AG09319 (cell line): ENCODE results near the gene TACC3.

Experiments used
- DNase-seq: peaks from one replicate; pipeline ENCODE4 v3.0.0-alpha.2; 2010; ENCODE audit warnings: low read depth; ENCODE audit errors: extremely low read depth
- TF ChIP-seq, protein P1 (sequence below): IDR thresholded peaks from 2 replicates; pipeline ENCODE4 v1.5.1; 2011; ENCODE audit warnings: low read depth, mild to moderate bottlenecking, inconsistent platforms, low read length, moderate library complexity

Gene TACC3

GRCh38 chr4:1743975-1744374 lies 22.7 kb downstream of the TACC3 start:
- TF ChIP-seq, protein P1, sequence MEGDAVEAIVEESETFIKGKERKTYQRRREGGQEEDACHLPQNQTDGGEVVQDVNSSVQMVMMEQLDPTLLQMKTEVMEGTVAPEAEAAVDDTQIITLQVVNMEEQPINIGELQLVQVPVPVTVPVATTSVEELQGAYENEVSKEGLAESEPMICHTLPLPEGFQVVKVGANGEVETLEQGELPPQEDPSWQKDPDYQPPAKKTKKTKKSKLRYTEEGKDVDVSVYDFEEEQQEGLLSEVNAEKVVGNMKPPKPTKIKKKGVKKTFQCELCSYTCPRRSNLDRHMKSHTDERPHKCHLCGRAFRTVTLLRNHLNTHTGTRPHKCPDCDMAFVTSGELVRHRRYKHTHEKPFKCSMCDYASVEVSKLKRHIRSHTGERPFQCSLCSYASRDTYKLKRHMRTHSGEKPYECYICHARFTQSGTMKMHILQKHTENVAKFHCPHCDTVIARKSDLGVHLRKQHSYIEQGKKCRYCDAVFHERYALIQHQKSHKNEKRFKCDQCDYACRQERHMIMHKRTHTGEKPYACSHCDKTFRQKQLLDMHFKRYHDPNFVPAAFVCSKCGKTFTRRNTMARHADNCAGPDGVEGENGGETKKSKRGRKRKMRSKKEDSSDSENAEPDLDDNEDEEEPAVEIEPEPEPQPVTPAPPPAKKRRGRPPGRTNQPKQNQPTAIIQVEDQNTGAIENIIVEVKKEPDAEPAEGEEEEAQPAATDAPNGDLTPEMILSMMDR, result no peak
- DNase-seq, result no peak

GRCh38 chr4:1744552-1744951 lies 23.2 kb downstream of the TACC3 start:
- TF ChIP-seq, protein P1, result no peak

GRCh38 chr4:1745165-1745564 lies 23.8 kb downstream of the TACC3 start:
- TF ChIP-seq, protein P1, result no peak
- DNase-seq, result no peak

More at GRCh38 chr4:1744552-1744951, 23.2 kb downstream of the TACC3 start:
- no peak for DNase-seq

GRCh38 chr4:1745697-1746096 lies 24.4 kb downstream of the TACC3 start:
- DNase-seq, result no peak
- TF ChIP-seq, protein P1, result no peak

- TF ChIP-seq, protein P1, result peak; percentile 77
- no peak for DNase-seq
These were observed 25.0 kb downstream of the TACC3 start for GRCh38 chr4:1746265-1746691.

GRCh38 chr4:1746919-1747602 lies 25.7 kb downstream of the TACC3 start:
- no peak for DNase-seq
- TF ChIP-seq, protein P1, result no peak

DNA sequence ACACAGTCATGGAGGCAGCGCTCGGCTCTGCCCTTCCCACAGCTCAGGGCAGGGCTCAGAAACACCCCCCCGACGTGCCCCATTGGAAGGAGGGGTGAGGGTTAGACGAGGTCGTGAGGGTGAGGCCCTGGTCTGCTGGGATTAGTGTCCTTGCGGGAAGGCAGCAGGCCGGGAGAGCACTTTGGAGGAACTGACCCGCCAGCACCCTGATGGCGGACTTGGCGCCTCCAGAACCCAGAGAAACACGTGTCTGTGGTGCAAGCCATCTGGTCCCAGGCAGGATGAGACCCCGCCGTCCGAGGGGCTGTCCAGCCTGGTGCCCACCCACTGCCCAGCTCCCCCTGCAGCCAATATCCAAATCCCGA lies 26.3 kb downstream of the TACC3 start:
- TF ChIP-seq, protein P1, result no peak
- DNase-seq, result no peak
